SK-N-MC (cell line): ENCODE results near the gene KLRD1.
"Not testable (repeated sequence)": the region's sequence is repeated elsewhere in the genome, so short reads cannot be mapped to it uniquely, and the experiment has no call there.

ENCODE experiments used
- DNase-seq: peaks from one replicate; pipeline ENCODE4 v3.0.0-alpha.2; 2011; ENCODE audit warnings: low read depth, low spot score
- H3K27ac ChIP-seq: fragments of 200-600 bp; sonication (generic); 2 replicates; pipeline ENCODE4 v1.5.1; 2016; ENCODE audit warnings: mixed run types
- H3K36me3 ChIP-seq: fragments of 200-600 bp; sonication (generic); 2 replicates; pipeline ENCODE4 v1.6.1; 2017; ENCODE audit warnings: antibody characterized with exemption, low read length, mixed read lengths; ENCODE audit not compliant: insufficient read depth
- H3K4me3 ChIP-seq: fragments of 200-600 bp; sonication (generic); 2 replicates; pipeline ENCODE4 v1.5.1; 2016
- H3K9ac ChIP-seq: fragments of 200-600 bp; sonication (generic); 2 replicates; pipeline ENCODE4 v1.8.0; 2017; ENCODE audit warnings: mixed run types, mixed read lengths; ENCODE audit not compliant: insufficient read length
- H3K9me3 ChIP-seq: fragments of 200-600 bp; sonication (generic); 2 replicates; pipeline ENCODE4 v1.6.1; 2017; ENCODE audit warnings: low read depth, mild to moderate bottlenecking, antibody characterized with exemption, low read length, moderate library complexity, mixed read lengths
- EZH2 ChIP-seq: fragments of 200-600 bp; sonication (generic); IDR thresholded peaks from one replicate; pipeline ENCODE4 v1.6.1; 2017; ENCODE audit warnings: antibody characterized with exemption
- FOXP2 ChIP-seq: optimal IDR thresholded peaks from 2 replicates; pipeline ENCODE3; 2011; ENCODE audit warnings: mild to moderate bottlenecking, moderate library complexity; ENCODE audit not compliant: insufficient read depth; ENCODE audit errors: extremely low read length, control extremely low read depth
- POLR2AphosphoS5 ChIP-seq: IDR thresholded peaks from 2 replicates; pipeline ENCODE4 v1.6.1; 2012; ENCODE audit warnings: mild to moderate bottlenecking, low read depth, low read length, borderline replicate concordance

Gene KLRD1

DNA sequence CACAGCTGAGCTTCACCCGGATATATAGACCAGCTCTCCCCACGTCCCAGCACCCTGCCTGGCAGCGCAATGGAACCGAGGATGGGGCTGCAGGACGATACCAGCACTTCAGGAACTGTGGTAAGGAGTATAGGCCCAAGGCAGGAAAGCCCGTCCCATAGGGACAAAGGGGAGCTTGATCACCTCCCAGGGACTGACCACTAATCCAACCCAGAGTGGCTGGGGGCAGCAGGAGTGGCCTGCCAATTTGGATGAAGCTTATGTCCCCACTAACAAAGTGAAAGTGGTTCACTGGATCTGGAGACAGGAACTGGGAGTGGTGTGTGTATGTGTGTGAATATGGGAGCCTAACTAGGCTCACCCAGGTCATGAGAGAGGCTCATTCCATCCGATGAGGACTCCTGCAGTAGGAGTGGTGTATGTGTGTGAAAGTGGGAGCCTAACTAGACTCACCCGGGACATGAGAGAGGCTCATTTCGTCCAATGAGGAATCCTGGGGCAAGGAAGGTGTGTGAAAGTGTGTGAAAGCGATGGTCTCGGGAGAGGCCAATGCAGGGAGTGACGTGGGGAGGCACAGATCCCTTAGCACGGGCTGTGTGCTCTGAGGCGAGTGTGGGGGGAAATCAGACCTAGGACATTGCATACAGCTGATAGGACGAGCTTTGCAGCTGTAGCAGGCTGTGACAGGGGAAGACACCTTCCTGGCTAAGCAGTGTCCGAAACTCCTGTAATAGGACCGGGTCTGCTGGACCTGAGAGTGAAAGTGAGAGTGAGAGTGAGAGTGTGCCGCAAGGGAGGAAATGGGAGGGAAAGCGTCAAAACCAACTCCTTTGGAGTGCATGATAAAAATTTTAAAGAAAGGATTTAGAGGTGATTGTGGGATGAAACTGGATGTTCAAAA is 56.5 kb downstream of the KLRD1 start:
- no peak for DNase-seq
- no peaks in the 10 kb centered on the region for H3K36me3 ChIP-seq
- H3K9me3 ChIP-seq, result no peaks in the 10 kb centered on the region
- H3K27ac ChIP-seq, result peak overlapping the region; percentile 79
- peak overlapping the region; percentile 84 for H3K4me3 ChIP-seq
- TF ChIP-seq POLR2AphosphoS5 (no peak), FOXP2 (no peak), EZH2 (no peak)
- H3K9ac ChIP-seq, result peak overlapping the region; percentile 82

DNA sequence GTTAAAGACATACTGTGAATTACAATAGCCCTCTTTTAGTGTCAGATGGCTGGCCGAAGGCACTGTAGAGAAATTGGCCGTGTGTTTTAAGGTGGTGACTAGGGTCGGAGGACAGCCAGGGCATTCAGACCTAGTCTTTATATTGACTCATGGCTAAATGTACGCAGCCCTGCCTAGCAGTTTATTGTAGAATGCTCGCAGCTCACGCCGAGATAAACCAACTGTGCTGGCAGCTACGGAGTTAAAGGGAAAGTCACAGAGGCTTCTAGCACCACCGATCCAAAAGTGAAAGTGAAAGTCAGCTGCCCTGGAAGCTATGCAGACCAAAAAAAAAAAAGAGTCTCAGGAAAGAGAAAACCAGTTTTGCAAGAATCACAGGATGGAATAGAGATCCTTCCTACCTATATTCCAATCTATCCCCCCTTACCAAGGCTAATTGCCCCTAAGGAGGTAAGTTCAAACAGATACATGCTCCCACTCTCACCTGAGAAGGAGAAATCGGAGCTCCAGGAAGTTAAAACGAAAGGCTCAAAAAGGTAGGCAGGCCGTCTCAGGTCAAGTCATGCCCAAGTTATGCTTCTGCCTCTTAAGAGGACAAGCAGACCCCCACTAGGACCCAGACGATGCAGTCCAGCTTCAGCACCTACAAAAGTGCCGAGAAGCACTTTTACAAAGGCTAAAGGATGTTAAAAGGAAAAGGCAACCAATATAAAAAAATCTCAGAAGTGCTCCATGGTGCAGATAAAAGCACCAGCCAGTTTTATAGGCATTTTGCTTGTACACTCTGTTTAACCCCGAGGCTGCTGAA is 57.3 kb downstream of the KLRD1 start:
- Histone ChIP-seq H3K4me3 (peak overlapping the region; percentile 84), H3K9me3 (no peaks in the 10 kb centered on the region), H3K9ac (peak overlapping the region; percentile 82), H3K36me3 (no peaks in the 10 kb centered on the region), H3K27ac (peak overlapping the region; percentile 79)
- no peak for TF ChIP-seq POLR2AphosphoS5
- no peak for TF ChIP-seq FOXP2
- no peak for TF ChIP-seq EZH2
- no peak for DNase-seq

DNA sequence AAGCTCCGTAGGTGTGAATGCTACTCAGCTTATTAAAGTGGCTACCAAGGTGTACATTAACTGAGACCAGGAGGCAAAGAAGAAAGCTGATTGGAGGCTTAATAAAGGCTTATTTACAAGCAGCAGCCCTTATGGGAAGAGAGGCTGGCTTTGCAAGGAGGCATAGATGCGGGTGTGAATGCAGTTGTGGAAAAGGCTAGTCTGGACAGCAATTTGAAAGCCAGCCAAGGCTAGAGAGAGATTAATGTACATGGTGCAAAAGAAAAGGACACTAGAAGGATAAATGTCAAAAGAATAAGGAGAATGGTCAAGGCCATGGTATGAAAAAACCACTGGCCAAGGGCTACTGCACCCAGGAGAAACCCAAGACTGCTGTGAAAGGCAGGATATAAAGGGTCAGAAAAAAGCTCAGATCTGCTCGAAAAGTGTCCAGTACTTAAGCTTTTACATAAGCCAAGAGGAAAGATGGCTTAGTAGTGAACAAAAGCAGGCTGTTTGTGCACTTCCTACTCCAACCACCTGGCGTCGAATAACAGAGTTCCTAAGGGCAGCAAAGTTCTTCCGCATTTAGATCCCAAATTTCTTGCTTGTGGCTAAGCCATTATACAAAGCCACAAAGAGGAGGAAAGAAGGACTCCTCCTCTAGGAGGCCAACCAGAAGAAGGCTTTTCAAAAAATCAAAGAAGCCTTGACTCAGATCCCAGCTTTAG is 58.2 kb downstream of the KLRD1 start:
- H3K4me3 ChIP-seq, result peak overlapping the region; percentile 84
- DNase-seq, result no peak
- no peaks in the 10 kb centered on the region for H3K36me3 ChIP-seq
- H3K9me3 ChIP-seq, result no peaks in the 10 kb centered on the region
- H3K27ac ChIP-seq, result peak overlapping the region; percentile 79; the same call in 1 of the 2 replicates
- H3K9ac ChIP-seq, result no peak overlapping the region
- TF ChIP-seq EZH2, result no peak
- TF ChIP-seq FOXP2, result no peak
- TF ChIP-seq POLR2AphosphoS5, result no peak

DNA sequence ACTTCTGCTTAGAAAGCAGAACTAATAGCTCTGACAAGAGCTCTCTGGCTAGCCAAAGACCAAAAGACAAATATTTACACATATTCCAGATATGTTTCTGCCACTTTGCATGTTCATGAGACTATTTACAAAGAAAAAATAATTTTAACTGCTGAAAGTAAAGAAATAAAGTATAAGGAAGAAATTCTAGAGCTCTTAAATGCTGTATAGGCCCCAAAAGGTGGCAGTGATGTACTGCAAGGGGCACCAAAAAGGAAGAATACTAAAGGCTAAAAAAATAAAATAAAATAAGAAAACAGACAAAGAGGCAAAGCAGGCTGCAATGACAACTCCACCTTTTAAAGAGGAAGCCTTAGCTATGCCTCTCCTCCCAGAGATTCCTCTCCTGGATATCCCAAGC is 59.2 kb downstream of the KLRD1 start:
- Histone ChIP-seq H3K36me3 (no peaks in the 10 kb centered on the region), H3K27ac (no peak overlapping the region), H3K9me3 (no peaks in the 10 kb centered on the region), H3K9ac (no peak overlapping the region), H3K4me3 (no peak overlapping the region)
- TF ChIP-seq POLR2AphosphoS5 (no peak), EZH2 (no peak), FOXP2 (no peak)
- DNase-seq, result no peak

DNA sequence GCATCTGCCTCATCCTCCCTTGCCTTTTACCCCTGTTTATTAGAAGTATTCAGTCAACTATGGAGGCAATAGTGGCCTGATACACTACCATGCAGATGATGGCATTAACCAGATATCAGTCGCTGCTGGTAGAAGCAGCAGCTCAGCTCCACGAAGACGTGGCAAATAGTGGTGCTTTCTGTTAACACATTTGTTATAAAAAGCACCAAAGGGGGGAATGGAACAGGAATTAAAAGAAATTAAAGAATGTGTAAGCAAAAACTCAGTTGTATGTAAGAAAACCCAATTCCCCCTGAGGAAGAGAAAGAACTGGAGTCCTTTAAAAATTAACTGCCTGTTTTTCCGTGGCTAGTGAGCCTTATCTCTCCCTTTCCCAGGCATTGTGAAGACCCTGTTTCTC is 60.0 kb downstream of the KLRD1 start:
- DNase-seq, H3K9ac ChIP-seq, H3K27ac ChIP-seq, H3K4me3 ChIP-seq, H3K36me3 ChIP-seq, H3K9me3 ChIP-seq: not testable (repeated sequence)

DNA sequence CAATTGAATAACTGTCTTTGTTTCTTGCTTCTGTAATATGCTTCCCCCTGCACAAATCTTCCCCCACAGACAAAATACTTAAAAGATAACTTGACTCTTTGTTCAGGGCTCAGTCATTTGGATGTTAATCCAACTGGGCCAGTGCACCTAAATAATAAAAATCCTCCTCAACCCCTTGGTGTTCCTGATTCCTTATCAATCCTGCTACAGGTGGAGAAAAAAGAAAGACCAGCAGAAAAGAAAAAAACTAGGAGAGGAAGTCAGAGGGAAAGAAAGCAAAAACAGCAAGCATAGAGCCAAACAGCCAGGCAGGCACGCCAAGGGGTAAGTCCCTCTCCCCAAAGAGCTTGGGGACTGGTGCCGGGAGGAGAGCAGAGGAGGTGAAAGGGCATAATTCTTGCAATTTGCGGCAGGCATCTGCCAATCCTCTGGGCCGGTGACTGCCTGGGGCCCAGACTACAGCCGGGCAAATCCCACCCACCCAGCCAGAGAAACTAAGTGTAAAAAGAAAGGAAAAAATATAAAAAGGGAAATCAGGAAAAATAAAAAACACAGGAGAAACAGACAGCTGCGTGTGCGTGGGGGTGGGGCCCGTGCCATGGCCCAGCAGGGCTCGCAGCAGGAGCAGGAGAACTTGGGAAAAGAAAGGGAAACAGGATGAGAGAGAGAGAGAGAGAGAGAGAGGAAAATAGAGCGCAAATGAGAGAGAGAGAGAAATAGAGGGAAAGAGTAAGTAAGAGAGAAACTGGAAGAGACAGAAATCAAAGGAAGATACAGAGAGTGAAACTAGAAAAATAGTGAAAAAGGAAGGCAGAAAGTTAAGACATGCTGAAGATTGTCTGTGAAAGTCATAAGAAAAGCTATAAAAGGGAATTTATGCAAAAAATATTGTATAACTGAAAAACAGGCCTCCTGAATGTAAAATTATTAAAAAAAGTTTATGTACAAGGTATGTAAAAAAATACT is 60.8 kb downstream of the KLRD1 start:
- Histone ChIP-seq H3K9ac (no peak overlapping the region), H3K27ac (no peak overlapping the region), H3K36me3 (no peaks in the 10 kb centered on the region), H3K9me3 (no peaks in the 10 kb centered on the region), H3K4me3 (no peak overlapping the region)
- DNase-seq, result no peak
- TF ChIP-seq POLR2AphosphoS5 (no peak), FOXP2 (no peak), EZH2 (no peak)

DNA sequence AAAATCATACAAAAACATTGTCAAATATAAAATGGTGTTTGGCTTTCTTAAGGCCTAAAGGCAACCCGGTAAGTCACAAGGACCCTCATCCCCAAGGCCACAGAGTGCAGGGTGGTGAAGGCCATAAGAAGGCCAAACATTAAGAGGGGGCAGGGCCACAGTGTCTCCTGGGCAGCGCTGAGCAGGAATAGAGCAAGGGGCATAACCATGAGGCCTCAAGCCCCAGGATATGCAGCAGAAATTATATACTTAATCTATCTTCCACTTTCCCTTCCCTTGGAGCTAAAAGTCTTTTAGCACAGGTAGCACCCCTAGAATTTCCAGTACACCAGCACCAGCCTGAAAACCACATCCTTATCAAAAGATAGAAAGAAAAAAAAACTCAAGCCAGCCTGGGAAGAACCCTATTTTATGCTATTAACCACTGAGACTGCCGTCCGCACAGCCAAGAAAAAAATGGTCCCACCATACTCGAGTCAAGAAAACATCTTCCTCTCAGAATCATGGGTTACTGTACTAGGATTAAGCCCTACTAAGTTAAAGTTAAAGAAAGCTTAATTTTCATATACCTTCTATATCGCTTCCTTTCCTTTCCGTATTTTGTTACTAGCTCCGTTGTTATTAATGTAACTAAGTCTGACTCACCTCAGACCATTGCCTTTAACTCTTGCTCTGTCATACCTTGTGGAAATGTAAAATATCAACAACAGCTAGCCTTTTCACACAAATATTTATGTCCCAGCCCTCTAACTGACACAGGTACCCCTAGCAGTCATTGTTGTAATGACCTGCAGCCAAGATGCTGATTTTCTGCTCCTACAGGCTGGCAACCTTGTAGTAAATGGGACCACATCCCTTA is 62.1 kb downstream of the KLRD1 start:
- DNase-seq, result no peak
- no peak overlapping the region for H3K4me3 ChIP-seq
- H3K27ac ChIP-seq, result no peak overlapping the region
- no peaks in the 10 kb centered on the region for H3K9me3 ChIP-seq
- no peaks in the 10 kb centered on the region for H3K36me3 ChIP-seq
- no peak overlapping the region for H3K9ac ChIP-seq
- TF ChIP-seq POLR2AphosphoS5 (no peak), EZH2 (no peak), FOXP2 (no peak)

DNA sequence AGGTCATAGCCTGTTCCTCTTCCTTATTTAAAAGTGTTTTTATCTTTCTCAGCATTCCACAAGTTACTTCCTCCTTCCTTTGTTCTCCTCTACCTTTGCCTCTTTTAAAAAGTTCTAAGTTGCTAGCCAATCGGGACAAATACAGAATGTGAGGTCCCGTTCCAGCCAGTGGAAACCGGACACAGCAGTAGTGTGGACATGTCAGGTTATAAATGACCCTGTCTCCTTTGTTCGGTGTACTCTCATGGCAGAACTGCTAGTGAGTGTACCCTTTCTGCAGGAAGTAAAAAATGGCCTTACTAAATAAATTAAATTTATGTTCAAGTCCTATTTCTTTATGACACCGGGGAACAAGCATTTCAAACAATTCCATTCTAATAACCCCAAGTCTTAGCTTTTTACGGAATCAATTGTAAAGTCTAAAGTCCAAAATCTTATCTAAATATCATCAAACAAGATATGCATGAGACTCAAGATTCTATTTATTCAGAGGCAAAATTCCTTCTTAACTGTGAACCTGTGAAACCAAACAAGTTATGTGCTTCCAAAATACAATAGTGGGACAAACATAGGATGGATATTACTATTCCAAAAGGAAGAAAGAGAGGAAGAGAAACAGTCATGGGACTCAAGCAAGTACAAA is 64.3 kb downstream of the KLRD1 start:
- H3K9ac ChIP-seq, H3K27ac ChIP-seq, H3K4me3 ChIP-seq, DNase-seq, H3K9me3 ChIP-seq, H3K36me3 ChIP-seq: not testable (repeated sequence)
